OCI-LY7 (cell line): ENCODE measurements around the gene NEURL3. TPM values are rescaled to one million over a fixed set of nuclear protein-coding genes. Genes with fewer than 3 reads are reported as not detected.

Source experiments
- BruUV-seq: library from RNA; stranded (reverse); fragments of 400-500 nt; replicated peaks from 2 replicates; lab custom pipeline; 2021; lab: Mats Ljungman, UMichigan
- CTCF ChIA-PET: fragments of 300-600 bp; sonication (Branson Sonifier 250); formaldehyde crosslinking; loops from one replicate; lab custom pipeline; 2022; ENCODE audit warnings: antibody characterized with exemption; ENCODE audit not compliant: unreplicated experiment; lab: Charles Lee
- POLR2A ChIA-PET: fragments of 300-600 bp; sonication (Branson Sonifier 250); formaldehyde crosslinking; loops from one replicate; lab custom pipeline; 2022; ENCODE audit warnings: antibody characterized with exemption; lab: Charles Lee
- DNase-seq: peaks from one replicate; pipeline ENCODE4 v3.0.0-alpha.2; 2015; ENCODE audit warnings: low spot score
- H2AFZ ChIP-seq: fragments of 200-600 bp; sonication (generic), shearing (Covaris generic); 2 replicates; pipeline ENCODE4 v1.6.1; 2014; ENCODE audit warnings: mild to moderate bottlenecking, antibody characterized with exemption, low read length, moderate library complexity
- H3K27ac ChIP-seq: fragments of 200-600 bp; sonication (generic); 2 replicates; pipeline ENCODE4 v1.5.1; 2014; ENCODE audit warnings: mixed run types, low read depth, mild to moderate bottlenecking, moderate library complexity, low read length, inconsistent platforms; ENCODE audit not compliant: poor library complexity, severe bottlenecking
- H3K36me3 ChIP-seq: fragments of 200-600 bp; sonication (generic); 2 replicates; pipeline ENCODE4 v1.6.1; 2014; ENCODE audit warnings: mild to moderate bottlenecking, antibody characterized with exemption, low read length, moderate library complexity, mixed read lengths; ENCODE audit not compliant: insufficient read depth
- H3K4me1 ChIP-seq: fragments of 200-600 bp; sonication (generic); 2 replicates; pipeline ENCODE4 v1.5.1; 2014; ENCODE audit warnings: mild to moderate bottlenecking, low read length; ENCODE audit not compliant: insufficient read depth, poor library complexity, severe bottlenecking
- H3K4me2 ChIP-seq: fragments of 200-600 bp; sonication (generic); 2 replicates; pipeline ENCODE4 v1.6.1; 2014; ENCODE audit warnings: mild to moderate bottlenecking, low read length
- H3K4me3 ChIP-seq: fragments of 200-600 bp; sonication (generic); 2 replicates; pipeline ENCODE4 v1.5.1; 2014; ENCODE audit warnings: mild to moderate bottlenecking, low read depth, low read length; ENCODE audit not compliant: poor library complexity, severe bottlenecking
- H3K79me2 ChIP-seq: fragments of 200-600 bp; sonication (generic); 2 replicates; pipeline ENCODE4 v1.6.1; 2016; ENCODE audit warnings: low read depth, mild to moderate bottlenecking, low read length, moderate library complexity, mixed read lengths; ENCODE audit not compliant: insufficient read depth
- H3K9me2 ChIP-seq: fragments of 200-600 bp; sonication (generic); 2 replicates; pipeline ENCODE4 v1.6.1; 2016; ENCODE audit warnings: mild to moderate bottlenecking, low read length, mixed read lengths; ENCODE audit not compliant: insufficient read depth
- H3K9me3 ChIP-seq: fragments of 200-600 bp; sonication (generic); 2 replicates; pipeline ENCODE4 v1.6.1; 2014; ENCODE audit warnings: mild to moderate bottlenecking, mixed run types, low read length, mixed read lengths
- H4K20me1 ChIP-seq: fragments of 200-600 bp; sonication (generic); 2 replicates; pipeline ENCODE4 v1.6.1; 2014; ENCODE audit warnings: mild to moderate bottlenecking, antibody characterized with exemption, low read length, moderate library complexity, mixed read lengths; ENCODE audit not compliant: insufficient read depth
- CTCF ChIP-seq: fragments of 200-600 bp; sonication (generic); conservative IDR thresholded peaks from 2 replicates; pipeline ENCODE4 v1.5.1; 2014; ENCODE audit warnings: mild to moderate bottlenecking, antibody characterized with exemption, low read length, moderate library complexity, mixed read lengths
- EZH2phosphoT487 ChIP-seq: fragments of 200-600 bp; sonication (generic); IDR thresholded peaks from 2 replicates; pipeline ENCODE4 v1.6.1; 2018; ENCODE audit warnings: low read depth, borderline replicate concordance, mild to moderate bottlenecking, mixed run types, antibody characterized with exemption, low read length, moderate library complexity, mixed read lengths
- intact Hi-C: fragments of 100-400 bp; cut with micrococcal nuclease; formaldehyde crosslinking; loops from one replicate; pipeline ENCODE4 v1.10.0; 2022; ENCODE audit not compliant: unreplicated experiment
- total RNA-seq, 2 experiments: library from RNA; depleted of rRNA in 1 of 2; stranded (reverse); fragments of >200 nt in 1 of 2; shearing (Covaris generic) in 1 of 2; gene quantifications; 2 replicates each; pipeline ENCODE4 v1.2.3, GENCODE V29; 2014 to 2022

The NEURL3 gene
- total RNA-seq, 2 experiments from 2014 or later = not detected

GRCh38 chr2:96521219-96521618 lies 16.1 kb upstream of the NEURL3 start:
- CTCF ChIA-PET = no interaction called here
- H2AFZ ChIP-seq = no peak overlapping the region; the same call in 1 of the 2 replicates
- no TSS peak for BruUV-seq
- POLR2A ChIA-PET = interaction anchor here (0.7 kb wide), 1 partner anchor 223 kb away, joined by 3 read pairs; no protein-coding TSS in a partner anchor
- peaks cover 8% of the 10 kb centered on the region; the same call in 1 of the 2 replicates for H3K9me3 ChIP-seq
- H3K4me1 ChIP-seq = no peaks in the 10 kb centered on the region
- no peak overlapping the region for H3K27ac ChIP-seq
- TF ChIP-seq CTCF (no peak), EZH2phosphoT487 (no peak)
- no peaks in the 10 kb centered on the region for H3K79me2 ChIP-seq
- no peak overlapping the region for H3K4me3 ChIP-seq
- intact Hi-C loops = no loop called here
- no peak for DNase-seq
- H3K9me2 ChIP-seq = no peaks in the 10 kb centered on the region
- H4K20me1 ChIP-seq = no peaks in the 10 kb centered on the region
- H3K36me3 ChIP-seq = no peaks in the 10 kb centered on the region
- no peak overlapping the region for H3K4me2 ChIP-seq

- no peak for TF ChIP-seq EZH2phosphoT487
- TF ChIP-seq CTCF = no peak
- DNase-seq = no peak
- no peak overlapping the region for H3K27ac ChIP-seq
- H3K9me2 ChIP-seq = no peaks in the 10 kb centered on the region
- H3K9me3 ChIP-seq = peaks cover 8% of the 10 kb centered on the region; the same call in 1 of the 2 replicates
- no peak overlapping the region; the same call in 1 of the 2 replicates for H2AFZ ChIP-seq
- ChIA-PET CTCF (no interaction called here), POLR2A (interaction anchor here (0.7 kb wide), 2 partner anchors 27 to 120 kb away, joined by 3 read pairs; no protein-coding TSS in a partner anchor)
- intact Hi-C loops = no loop called here
- no peaks in the 10 kb centered on the region for H4K20me1 ChIP-seq
- H3K4me2 ChIP-seq = no peak overlapping the region
- no peaks in the 10 kb centered on the region for H3K79me2 ChIP-seq
- no peak overlapping the region for H3K4me3 ChIP-seq
- no peaks in the 10 kb centered on the region for H3K4me1 ChIP-seq
- BruUV-seq = no TSS peak
- no peaks in the 10 kb centered on the region for H3K36me3 ChIP-seq
These were observed 15.5 kb upstream of the NEURL3 start for GRCh38 chr2:96520697-96521096.

- CTCF ChIA-PET = no interaction called here
- Histone ChIP-seq H3K4me2 (no peak overlapping the region), H3K36me3 (no peaks in the 10 kb centered on the region), H3K9me2 (no peaks in the 10 kb centered on the region), H4K20me1 (no peaks in the 10 kb centered on the region), H3K27ac (no peak overlapping the region), H2AFZ (no peak overlapping the region), H3K79me2 (no peaks in the 10 kb centered on the region), H3K9me3 (peaks cover 8% of the 10 kb centered on the region; the same call in 1 of the 2 replicates), H3K4me1 (no peaks in the 10 kb centered on the region), H3K4me3 (no peak overlapping the region)
- POLR2A ChIA-PET = interaction anchor here (0.7 kb wide), 3 partner anchors 28 to 119 kb away, joined by 3 to 4 read pairs (median 3); no protein-coding TSS in a partner anchor
- intact Hi-C loops = no loop called here
- no peak for TF ChIP-seq CTCF
- TF ChIP-seq EZH2phosphoT487 = no peak
- BruUV-seq = no TSS peak
- no peak for DNase-seq
These were observed 15.1 kb upstream of the NEURL3 start for GRCh38 chr2:96520231-96520630.
